ENCODE measurements around the gene ING1.

ING1 gene

GRCh38 chr13:110731072-110731471, 17.6 kb downstream of the ING1 start:
- no peak overlapping the region for H3K4me3 ChIP-seq (ENCODE audit: low read length)
- H3K9ac ChIP-seq (ENCODE audit: low read length) = no peak overlapping the region
- no peaks in the 10 kb centered on the region for H3K36me3 ChIP-seq (ENCODE audit: control insufficient read depth, insufficient read depth, low read length)
- H3K4me1 ChIP-seq (ENCODE audit: control insufficient read depth, insufficient read depth, low read length) = no peaks in the 10 kb centered on the region
- H3K27me3 ChIP-seq (ENCODE audit: control insufficient read depth, insufficient read depth, low read length) = no peaks in the 10 kb centered on the region
- no peak overlapping the region for H3K27ac ChIP-seq (ENCODE audit: low read depth, low read length)

DNA sequence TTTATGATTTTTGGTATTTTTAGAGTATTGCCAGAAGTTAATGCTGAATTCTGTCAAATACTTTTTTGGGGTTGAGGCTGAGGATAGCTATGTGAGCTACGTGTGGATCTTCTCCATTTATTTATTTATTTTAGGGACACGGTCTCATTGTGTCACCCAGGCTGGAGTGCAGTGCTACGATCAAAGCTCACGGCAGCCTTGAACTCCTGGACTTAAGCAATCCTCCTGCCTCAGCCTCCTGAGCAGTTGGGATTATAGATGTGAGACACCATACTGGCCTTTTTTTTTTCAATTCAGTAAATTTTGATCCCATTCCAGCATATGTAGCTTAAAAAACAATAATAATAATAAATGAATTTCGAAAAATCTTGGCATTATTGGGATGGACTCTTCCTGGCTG, 21.1 kb downstream of the ING1 start:
- H3K9ac ChIP-seq (ENCODE audit: low read length) = no peak overlapping the region
- H3K27me3 ChIP-seq (ENCODE audit: control insufficient read depth, insufficient read depth, low read length) = no peaks in the 10 kb centered on the region
- no peaks in the 10 kb centered on the region for H3K36me3 ChIP-seq (ENCODE audit: control insufficient read depth, insufficient read depth, low read length)

DNA sequence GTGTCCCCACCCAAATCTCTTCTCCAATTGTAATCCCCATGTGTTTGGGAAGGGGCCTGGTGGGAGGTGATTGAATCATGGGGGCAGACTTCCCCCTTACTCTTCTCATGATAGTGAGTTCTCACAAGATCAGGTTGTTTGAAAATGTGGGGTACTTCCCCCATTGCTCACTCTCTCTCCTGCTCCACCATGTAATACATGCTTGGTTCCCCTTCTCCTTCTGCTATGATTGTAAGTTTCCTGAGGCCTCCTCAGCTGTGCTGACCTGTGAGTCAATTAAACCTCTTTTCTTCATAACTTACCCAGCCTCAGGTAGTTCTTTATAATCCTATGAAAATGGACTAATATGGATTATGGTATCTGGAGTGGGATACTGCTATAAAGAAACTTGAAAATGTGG, 24.1 kb downstream of the ING1 start:
- Histone ChIP-seq H3K36me3 (ENCODE audit: control insufficient read depth, insufficient read depth, low read length) (no peaks in the 10 kb centered on the region), H3K9ac (ENCODE audit: low read length) (no peak overlapping the region), H3K27me3 (ENCODE audit: control insufficient read depth, insufficient read depth, low read length) (no peaks in the 10 kb centered on the region), H3K4me3 (ENCODE audit: low read length) (no peak overlapping the region), H3K27ac (ENCODE audit: low read depth, low read length) (no peak overlapping the region), H3K4me1 (ENCODE audit: control insufficient read depth, insufficient read depth, low read length) (no peaks in the 10 kb centered on the region)

More for the DNA sequence above, 21.1 kb downstream of the ING1 start:
- H3K4me3 ChIP-seq (ENCODE audit: low read length) = no peak overlapping the region
- H3K4me1 ChIP-seq (ENCODE audit: control insufficient read depth, insufficient read depth, low read length) = no peaks in the 10 kb centered on the region
- H3K27ac ChIP-seq (ENCODE audit: low read depth, low read length) = no peak overlapping the region

GRCh38 chr13:110743687-110744086, 30.2 kb downstream of the ING1 start:
- H3K4me3 ChIP-seq (ENCODE audit: low read length) = no peak overlapping the region
- H3K9ac ChIP-seq (ENCODE audit: low read length) = no peak overlapping the region

GRCh38 chr13:110746438-110746837, 32.9 kb downstream of the ING1 start:
- H3K27ac ChIP-seq (ENCODE audit: low read depth, low read length) = no peak overlapping the region
- H3K36me3 ChIP-seq (ENCODE audit: control insufficient read depth, insufficient read depth, low read length) = no peaks in the 10 kb centered on the region
- peaks cover 3% of the 10 kb centered on the region for H3K4me1 ChIP-seq (ENCODE audit: control insufficient read depth, insufficient read depth, low read length)
- H3K27me3 ChIP-seq (ENCODE audit: control insufficient read depth, insufficient read depth, low read length) = no peaks in the 10 kb centered on the region
- H3K4me3 ChIP-seq (ENCODE audit: low read length) = no peak overlapping the region
- no peak overlapping the region for H3K9ac ChIP-seq (ENCODE audit: low read length)

More at GRCh38 chr13:110743687-110744086, 30.2 kb downstream of the ING1 start:
- Histone ChIP-seq H3K36me3 (ENCODE audit: control insufficient read depth, insufficient read depth, low read length) (no peaks in the 10 kb centered on the region), H3K27ac (ENCODE audit: low read depth, low read length) (no peak overlapping the region), H3K4me1 (ENCODE audit: control insufficient read depth, insufficient read depth, low read length) (peaks cover 3% of the 10 kb centered on the region), H3K27me3 (ENCODE audit: control insufficient read depth, insufficient read depth, low read length) (no peaks in the 10 kb centered on the region)

GRCh38 chr13:110748271-110748670, 34.8 kb downstream of the ING1 start:
- Histone ChIP-seq H3K27me3 (ENCODE audit: control insufficient read depth, insufficient read depth, low read length) (no peaks in the 10 kb centered on the region), H3K27ac (ENCODE audit: low read depth, low read length) (no peak overlapping the region), H3K9ac (ENCODE audit: low read length) (no peak overlapping the region), H3K4me3 (ENCODE audit: low read length) (no peak overlapping the region), H3K36me3 (ENCODE audit: control insufficient read depth, insufficient read depth, low read length) (no peaks in the 10 kb centered on the region), H3K4me1 (ENCODE audit: control insufficient read depth, insufficient read depth, low read length) (peaks cover 3% of the 10 kb centered on the region)

DNA sequence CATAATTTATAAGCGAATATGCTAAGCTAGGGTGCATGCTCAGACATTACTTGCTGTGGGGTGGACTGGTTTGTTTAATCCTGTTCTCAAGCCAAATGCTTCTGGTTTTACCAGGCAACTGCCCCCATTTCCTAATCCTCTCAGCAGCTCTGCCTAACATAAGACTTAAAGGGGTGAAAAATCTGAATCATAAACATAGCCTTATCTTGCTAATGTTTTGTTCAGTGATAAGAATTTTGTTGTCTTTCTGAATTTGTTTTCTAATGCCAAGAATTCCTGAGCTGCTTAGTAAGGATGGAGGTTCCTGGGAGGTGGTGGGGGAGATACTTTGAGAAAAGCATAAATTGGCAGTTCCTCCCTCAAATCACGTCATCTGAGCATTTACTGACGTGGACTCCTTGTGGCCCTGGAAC, 42.7 kb downstream of the ING1 start:
- H3K27me3 ChIP-seq (ENCODE audit: control insufficient read depth, insufficient read depth, low read length) = no peaks in the 10 kb centered on the region
- H3K9ac ChIP-seq (ENCODE audit: low read length) = no peak overlapping the region

GRCh38 chr13:110757296-110757695, 43.8 kb downstream of the ING1 start:
- Histone ChIP-seq H3K27me3 (ENCODE audit: control insufficient read depth, insufficient read depth, low read length) (no peaks in the 10 kb centered on the region), H3K27ac (ENCODE audit: low read depth, low read length) (no peak overlapping the region), H3K4me3 (ENCODE audit: low read length) (no peak overlapping the region), H3K36me3 (ENCODE audit: control insufficient read depth, insufficient read depth, low read length) (no peaks in the 10 kb centered on the region), H3K4me1 (ENCODE audit: control insufficient read depth, insufficient read depth, low read length) (no peaks in the 10 kb centered on the region), H3K9ac (ENCODE audit: low read length) (no peak overlapping the region)

More for the DNA sequence above, 42.7 kb downstream of the ING1 start:
- Histone ChIP-seq H3K27ac (ENCODE audit: low read depth, low read length) (no peak overlapping the region), H3K4me3 (ENCODE audit: low read length) (no peak overlapping the region), H3K4me1 (ENCODE audit: control insufficient read depth, insufficient read depth, low read length) (no peaks in the 10 kb centered on the region), H3K36me3 (ENCODE audit: control insufficient read depth, insufficient read depth, low read length) (no peaks in the 10 kb centered on the region)

- Histone ChIP-seq H3K4me3 (ENCODE audit: low read length) (no peak overlapping the region), H3K27ac (ENCODE audit: low read depth, low read length) (no peak overlapping the region), H3K4me1 (ENCODE audit: control insufficient read depth, insufficient read depth, low read length) (no peaks in the 10 kb centered on the region), H3K9ac (ENCODE audit: low read length) (no peak overlapping the region), H3K27me3 (ENCODE audit: control insufficient read depth, insufficient read depth, low read length) (no peaks in the 10 kb centered on the region), H3K36me3 (ENCODE audit: control insufficient read depth, insufficient read depth, low read length) (no peaks in the 10 kb centered on the region)
These were observed 44.8 kb downstream of the ING1 start for GRCh38 chr13:110758195-110758805.

- no peak overlapping the region for H3K4me3 ChIP-seq (ENCODE audit: low read length)
- no peaks in the 10 kb centered on the region for H3K36me3 ChIP-seq (ENCODE audit: control insufficient read depth, insufficient read depth, low read length)
- H3K27ac ChIP-seq (ENCODE audit: low read depth, low read length) = no peak overlapping the region
- no peaks in the 10 kb centered on the region for H3K27me3 ChIP-seq (ENCODE audit: control insufficient read depth, insufficient read depth, low read length)
- no peak overlapping the region for H3K9ac ChIP-seq (ENCODE audit: low read length)
- no peaks in the 10 kb centered on the region for H3K4me1 ChIP-seq (ENCODE audit: control insufficient read depth, insufficient read depth, low read length)
These were observed 46.2 kb downstream of the ING1 start for GRCh38 chr13:110759710-110760109.

DNA sequence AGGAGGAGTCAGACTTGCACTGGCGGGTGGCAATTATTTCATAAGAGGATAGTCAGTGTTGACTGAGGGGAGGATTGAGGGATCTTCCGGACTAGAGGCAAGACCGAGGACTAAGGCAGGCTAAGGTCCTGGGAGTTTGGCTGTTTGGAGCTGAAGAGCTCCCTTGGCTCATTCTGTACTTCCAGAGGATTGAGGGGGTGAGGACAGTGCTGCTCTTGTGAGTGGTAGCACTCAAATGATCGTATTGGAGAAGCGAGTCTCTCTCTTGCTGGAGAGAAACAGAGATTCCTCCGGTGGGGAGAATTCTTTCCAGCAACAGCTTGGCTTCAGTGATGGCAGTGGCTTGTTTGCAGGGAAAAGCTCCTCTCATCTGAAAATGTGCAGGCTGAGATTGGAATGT, 47.1 kb downstream of the ING1 start:
- Histone ChIP-seq H3K27me3 (ENCODE audit: control insufficient read depth, insufficient read depth, low read length) (no peaks in the 10 kb centered on the region), H3K9ac (ENCODE audit: low read length) (no peak overlapping the region), H3K4me3 (ENCODE audit: low read length) (no peak overlapping the region), H3K36me3 (ENCODE audit: control insufficient read depth, insufficient read depth, low read length) (no peaks in the 10 kb centered on the region), H3K4me1 (ENCODE audit: control insufficient read depth, insufficient read depth, low read length) (no peaks in the 10 kb centered on the region), H3K27ac (ENCODE audit: low read depth, low read length) (no peak overlapping the region)

GRCh38 chr13:110766671-110767430, 53.4 kb downstream of the ING1 start:
- no peak overlapping the region for H3K27ac ChIP-seq (ENCODE audit: low read depth, low read length)
- H3K9ac ChIP-seq (ENCODE audit: low read length) = no peak overlapping the region
- no peaks in the 10 kb centered on the region for H3K27me3 ChIP-seq (ENCODE audit: control insufficient read depth, insufficient read depth, low read length)
- no peaks in the 10 kb centered on the region for H3K4me1 ChIP-seq (ENCODE audit: control insufficient read depth, insufficient read depth, low read length)
- no peaks in the 10 kb centered on the region for H3K36me3 ChIP-seq (ENCODE audit: control insufficient read depth, insufficient read depth, low read length)
- H3K4me3 ChIP-seq (ENCODE audit: low read length) = no peak overlapping the region

- H3K27me3 ChIP-seq (ENCODE audit: control insufficient read depth, insufficient read depth, low read length) = no peaks in the 10 kb centered on the region
- no peak overlapping the region for H3K4me3 ChIP-seq (ENCODE audit: low read length)
- H3K36me3 ChIP-seq (ENCODE audit: control insufficient read depth, insufficient read depth, low read length) = no peaks in the 10 kb centered on the region
- no peaks in the 10 kb centered on the region for H3K4me1 ChIP-seq (ENCODE audit: control insufficient read depth, insufficient read depth, low read length)
- H3K9ac ChIP-seq (ENCODE audit: low read length) = no peak overlapping the region
- H3K27ac ChIP-seq (ENCODE audit: low read depth, low read length) = no peak overlapping the region
These were observed 54.0 kb downstream of the ING1 start for GRCh38 chr13:110767476-110767875.
